HTR-8/SVneo (cell line): ENCODE measurements around the gene SMCHD1.
"Not testable (repeated sequence)": the region's sequence is repeated elsewhere in the genome, so short reads cannot be mapped to it uniquely, and the experiment has no call there.

Experiments
- DNase-seq: peaks from one replicate; pipeline ENCODE4 v3.0.0; 2011; ENCODE audit warnings: low spot score, mixed read lengths; ENCODE audit not compliant: insufficient read length
- FAIRE-seq: peaks from 2 replicates; lab custom pipeline; 2011; peaks lifted over from hg19 to GRCh38; lab: Jason Lieb, UNC

The SMCHD1 gene

GRCh38 chr18:2656981-2657512 is 1.5 kb downstream of the SMCHD1 start:
- no peak for FAIRE-seq
- no peak for DNase-seq

- DNase-seq = peak; percentile 34
- FAIRE-seq = no peak
These were observed 2.4 kb downstream of the SMCHD1 start for GRCh38 chr18:2657788-2658458.

GRCh38 chr18:2660849-2661248 is 5.3 kb downstream of the SMCHD1 start:
- FAIRE-seq, DNase-seq: not testable (repeated sequence)

- DNase-seq, FAIRE-seq: not testable (repeated sequence)
These were observed 6.8 kb downstream of the SMCHD1 start for GRCh38 chr18:2662288-2662687.

DNA sequence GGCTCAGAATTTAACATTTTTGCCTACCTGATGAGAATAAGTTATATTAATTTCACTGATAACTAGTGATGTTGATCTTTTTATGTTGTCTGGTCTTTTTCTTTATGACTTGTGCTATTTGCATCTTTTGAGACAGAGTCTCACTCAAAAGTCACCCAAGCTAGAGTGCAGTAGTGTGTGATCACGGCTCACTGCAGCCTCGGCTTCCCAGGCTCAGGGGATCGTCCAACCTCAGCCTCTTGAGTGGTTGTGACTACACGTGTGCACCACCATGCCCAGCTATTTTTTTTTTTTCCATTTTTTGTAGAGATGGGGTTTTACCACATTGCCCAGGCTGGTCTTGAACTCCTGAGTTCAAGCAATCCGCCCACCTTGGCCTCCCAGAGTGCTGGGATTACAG is 7.5 kb downstream of the SMCHD1 start:
- DNase-seq (no peak), FAIRE-seq (no peak)

GRCh38 chr18:2672410-2672809 is 16.9 kb downstream of the SMCHD1 start:
- FAIRE-seq (no peak), DNase-seq (no peak)

GRCh38 chr18:2672872-2673271 is 17.3 kb downstream of the SMCHD1 start:
- DNase-seq (no peak), FAIRE-seq (no peak)

DNA sequence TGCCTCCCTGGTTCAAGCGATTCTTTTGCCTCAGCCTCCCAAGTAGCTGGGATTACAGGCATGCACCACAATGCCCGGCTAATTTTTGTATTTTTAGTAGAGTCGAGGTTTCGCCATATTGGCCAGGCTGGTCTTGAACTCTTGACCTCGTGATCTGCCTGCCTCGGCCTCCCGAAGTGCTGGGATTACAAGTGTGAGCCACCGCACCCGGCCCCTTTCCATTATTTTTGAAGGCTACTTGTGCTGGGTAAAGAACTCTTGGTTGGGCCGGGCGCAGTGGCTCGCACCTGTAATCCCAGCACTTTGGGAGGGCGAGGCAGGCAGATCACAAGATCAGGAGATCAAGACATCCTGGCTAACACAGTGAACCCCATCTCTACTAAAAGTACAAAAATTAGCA is 23.4 kb downstream of the SMCHD1 start:
- FAIRE-seq = not testable (repeated sequence)

DNA sequence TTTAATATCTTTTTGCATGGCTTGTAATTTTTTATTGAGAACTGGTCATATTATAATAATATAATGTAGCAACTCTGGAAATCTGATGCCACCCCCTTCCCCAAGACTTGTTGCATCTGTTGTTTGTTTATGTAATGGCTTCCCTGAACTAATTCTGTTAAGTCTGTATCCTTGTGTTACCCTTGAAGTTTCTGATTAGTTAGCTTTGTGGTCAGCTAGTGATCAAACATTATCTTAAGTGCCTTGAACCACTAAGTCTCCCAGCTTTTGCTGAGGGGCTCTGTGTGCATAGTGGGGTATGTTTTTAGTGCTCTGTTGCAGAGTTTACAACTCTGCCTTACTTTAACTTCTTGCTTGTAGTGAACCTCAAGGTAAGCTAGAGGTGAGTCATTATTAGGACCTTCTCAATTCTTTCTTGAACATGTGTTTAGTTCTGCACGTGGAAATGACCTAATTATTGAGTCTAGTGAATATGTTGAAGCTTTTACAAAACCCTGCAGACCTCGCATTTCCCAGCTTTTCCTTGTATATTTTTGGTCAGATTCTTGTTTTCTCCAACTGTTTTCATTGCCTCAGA is 24.8 kb downstream of the SMCHD1 start:
- FAIRE-seq = no peak
- no peak for DNase-seq

More for the DNA sequence above, 23.4 kb downstream of the SMCHD1 start:
- DNase-seq = not testable (repeated sequence)

DNA sequence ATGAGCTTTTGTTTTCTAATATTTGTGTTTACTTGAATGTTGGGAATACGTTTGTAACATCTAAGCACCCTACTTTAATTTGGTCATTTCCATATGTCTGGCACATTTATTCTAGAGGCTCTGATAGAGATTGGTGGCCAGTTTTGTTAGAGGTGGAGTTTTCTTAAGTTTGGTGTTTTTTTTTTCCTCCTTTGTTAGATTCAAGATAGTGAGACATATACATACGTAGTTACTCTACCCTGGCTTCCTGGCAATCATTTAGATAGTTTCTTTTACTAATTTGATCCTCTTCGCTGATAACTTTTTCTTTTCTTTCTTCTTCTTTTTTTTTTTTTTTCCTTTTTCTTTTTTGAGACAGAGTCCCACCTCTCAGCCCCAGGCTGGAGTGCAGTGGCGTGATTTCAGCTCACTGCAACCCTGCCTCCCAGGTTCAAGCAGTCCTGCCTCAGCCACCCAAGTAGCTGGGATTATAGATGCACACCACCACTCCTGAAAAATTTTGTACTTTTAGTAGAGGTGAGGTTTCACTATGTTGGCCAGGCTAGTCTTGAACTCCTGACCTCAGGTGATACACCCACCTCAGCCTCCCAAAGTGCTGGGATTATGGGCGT is 26.6 kb downstream of the SMCHD1 start:
- FAIRE-seq = no peak
- no peak for DNase-seq

- FAIRE-seq (no peak), DNase-seq (no peak)
These were observed 27.5 kb downstream of the SMCHD1 start for GRCh38 chr18:2683055-2683454.

- FAIRE-seq (no peak), DNase-seq (no peak)
These were observed 30.9 kb downstream of the SMCHD1 start for GRCh38 chr18:2686349-2686968.

DNA sequence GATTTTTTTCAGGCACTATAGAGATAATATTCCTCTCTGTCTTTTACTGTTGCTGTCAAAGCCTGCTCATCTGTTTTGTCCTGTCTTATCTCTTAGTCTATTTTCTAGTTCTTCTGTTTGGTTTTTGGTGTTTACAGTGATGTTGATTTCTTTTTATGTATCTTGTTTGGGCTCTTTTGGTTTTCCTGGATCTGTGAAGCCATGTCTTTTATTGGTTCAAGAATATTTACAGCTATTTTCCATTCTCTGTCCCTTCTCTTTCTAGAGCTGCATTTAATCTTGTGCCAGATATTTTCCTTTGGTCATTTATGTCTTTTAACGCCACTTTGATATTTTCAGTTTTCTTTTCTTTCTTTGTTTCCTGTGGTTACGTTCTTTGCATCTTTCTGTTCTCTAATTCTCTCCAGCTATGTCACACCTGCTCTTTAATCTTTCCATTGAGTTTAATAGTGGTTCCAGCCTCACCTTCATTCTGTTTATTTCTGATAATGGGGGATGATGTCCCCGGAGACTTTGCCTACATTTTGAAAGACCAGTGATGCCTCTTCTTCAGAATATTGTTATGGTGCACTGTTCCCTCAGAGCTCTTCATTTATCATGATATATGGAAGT is 32.0 kb downstream of the SMCHD1 start:
- no peak for FAIRE-seq

GRCh38 chr18:2692508-2692907 is 37.0 kb downstream of the SMCHD1 start:
- FAIRE-seq = no peak
- no peak for DNase-seq

More for the DNA sequence above, 32.0 kb downstream of the SMCHD1 start:
- no peak for DNase-seq

DNA sequence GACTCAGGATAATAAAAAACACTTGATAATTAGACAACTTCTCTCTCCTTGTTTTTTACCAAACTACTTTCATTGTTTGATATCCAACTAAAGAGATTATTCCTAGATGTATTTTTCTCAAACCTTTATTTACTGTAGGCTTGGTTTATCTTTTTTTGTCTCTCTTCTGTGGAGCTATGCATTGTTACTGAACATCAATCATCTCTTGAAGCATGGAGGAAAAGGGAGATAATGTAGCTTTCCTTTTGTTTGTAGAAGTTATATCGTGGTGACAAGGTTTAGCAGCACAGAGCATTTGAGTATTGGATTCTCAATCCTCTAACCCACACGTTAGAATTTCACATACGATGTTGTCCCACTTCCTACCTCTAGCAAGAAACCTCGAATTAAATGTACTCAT is 41.7 kb downstream of the SMCHD1 start:
- no peak for FAIRE-seq
- DNase-seq = no peak

DNA sequence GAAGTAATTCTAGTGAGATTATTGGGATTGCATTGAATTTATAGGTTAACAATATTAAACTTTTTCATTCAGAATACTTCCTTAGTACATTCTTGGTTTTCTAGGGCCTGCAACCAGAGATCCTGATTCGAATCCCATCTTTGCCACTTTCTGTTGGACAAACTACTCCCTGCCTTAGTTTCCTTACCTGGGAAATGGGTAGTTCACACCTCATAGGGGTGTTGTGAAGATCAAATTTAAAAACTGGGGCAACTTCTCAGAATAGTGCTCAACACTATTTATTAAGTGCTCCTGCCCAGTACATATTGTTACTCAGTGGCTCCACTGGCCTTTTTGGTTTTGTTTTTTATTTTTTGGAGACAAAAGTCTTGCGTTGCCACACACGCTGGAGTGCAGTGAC is 43.5 kb downstream of the SMCHD1 start:
- no peak for DNase-seq
- no peak for FAIRE-seq

GRCh38 chr18:2704541-2704940 is 49.0 kb downstream of the SMCHD1 start:
- FAIRE-seq (no peak), DNase-seq (no peak)

GRCh38 chr18:2706903-2707302 is 51.4 kb downstream of the SMCHD1 start:
- DNase-seq (no peak), FAIRE-seq (no peak)

- DNase-seq (no peak), FAIRE-seq (no peak)
These were observed 52.1 kb downstream of the SMCHD1 start for GRCh38 chr18:2707551-2708168.

- FAIRE-seq (no peak), DNase-seq (no peak)
These were observed 53.8 kb downstream of the SMCHD1 start for GRCh38 chr18:2709316-2709715.
